Upper lobe of left lung (tissue), 6 donors: ENCODE results near the gene NTN1. TPM values are rescaled to one million over a fixed set of nuclear protein-coding genes. Genes with fewer than 3 reads are reported as not detected.

Experiments
- ATAC-seq, 2 donors: fragments of 200-7000 bp; cut with Tn5 transposase; one replicate each; pipeline ENCODE4 v1.9.1; 2022; ENCODE audit warnings: mild to moderate bottlenecking in 2 of 2, moderate library complexity in 2 of 2; ENCODE audit not compliant: low FRiP score in 2 of 2
- DNase-seq, 2 donors: peaks; one replicate each; pipeline ENCODE4 v3.0.0-alpha.2; 2019 to 2020
- H3K27ac ChIP-seq, 4 donors: fragments of 200-600 bp; sonication (generic); one replicate each; pipeline ENCODE4 v1.5.1; 2016 to 2019
- H3K27me3 ChIP-seq, 4 donors: fragments of 200-600 bp; sonication (generic); one replicate each; pipeline ENCODE4 v1.5.1; 2017 to 2019
- H3K36me3 ChIP-seq, 4 donors: fragments of 200-600 bp; sonication (generic); one replicate each; pipeline ENCODE4 v1.5.1; 2016 to 2019
- H3K4me1 ChIP-seq, 4 donors: fragments of 200-600 bp; sonication (generic); one replicate each; pipeline ENCODE4 v1.5.1; 2018 to 2019
- H3K4me3 ChIP-seq, 4 donors: fragments of 200-600 bp; sonication (generic); one replicate each; pipeline ENCODE4 v1.5.1; 2017 to 2019; ENCODE audit warnings: mild to moderate bottlenecking in 2 of 4, moderate library complexity in 1 of 4
- H3K9me3 ChIP-seq, 4 donors: fragments of 200-600 bp; sonication (generic); one replicate each; pipeline ENCODE4 v1.5.1; 2018 to 2019
- EP300 ChIP-seq, 4 donors: sonication (generic); formaldehyde crosslinking; IDR thresholded peaks; one replicate each; pipeline ENCODE4 v1.5.1; 2017; ENCODE audit warnings: antibody characterized with exemption in 4 of 4, control low read depth in 2 of 4
- POLR2A ChIP-seq, 4 donors: fragments of 450-650 bp; IDR thresholded peaks; one replicate each; pipeline ENCODE4 v1.5.1; 2016 to 2017; ENCODE audit warnings: antibody characterized with exemption in 4 of 4, mild to moderate bottlenecking in 2 of 4
- POLR2AphosphoS5 ChIP-seq, 2 donors: sonication (generic); formaldehyde crosslinking; IDR thresholded peaks; one replicate each; pipeline ENCODE4 v1.5.1; 2017; ENCODE audit warnings: antibody characterized with exemption in 2 of 2
- WGBS, 2 donors: methylation state at CpG; one replicate each; pipeline ENCODE4 v1.1.5; 2017 to 2018; 5-methylcytosine and 5-hydroxymethylcytosine counted together
- total RNA-seq, 6 donors: library from RNA; depleted of rRNA in 4 of 6; stranded (reverse); fragments of >200 nt in 4 of 6; gene quantifications; one replicate each; pipeline versions ENCODE4 v1.1.0 to v1.2.1, GENCODE V29; 2016 to 2021
- TF ChIP-seq, protein P1 (sequence below), 6 experiments: fragments of 450-650 bp in 4 of 6; fragments of 200-600 bp in 2 of 6; sonication (generic) in 2 of 6; IDR thresholded peaks; one replicate each; pipeline ENCODE4 v1.5.1; 2016 to 2019; ENCODE audit warnings: antibody characterized with exemption in 6 of 6
- donor health status: DM: no; HTN: no; CAD: no; lungs with moderate emphysema.
- donor health status: DM: no; HTN: yes; CAD: no; lungs with severe emphysema.

The NTN1 gene
- total RNA-seq, 6 donors from 2014 or later, result 2.6 to 9.1 (median 4.1) TPM

DNA sequence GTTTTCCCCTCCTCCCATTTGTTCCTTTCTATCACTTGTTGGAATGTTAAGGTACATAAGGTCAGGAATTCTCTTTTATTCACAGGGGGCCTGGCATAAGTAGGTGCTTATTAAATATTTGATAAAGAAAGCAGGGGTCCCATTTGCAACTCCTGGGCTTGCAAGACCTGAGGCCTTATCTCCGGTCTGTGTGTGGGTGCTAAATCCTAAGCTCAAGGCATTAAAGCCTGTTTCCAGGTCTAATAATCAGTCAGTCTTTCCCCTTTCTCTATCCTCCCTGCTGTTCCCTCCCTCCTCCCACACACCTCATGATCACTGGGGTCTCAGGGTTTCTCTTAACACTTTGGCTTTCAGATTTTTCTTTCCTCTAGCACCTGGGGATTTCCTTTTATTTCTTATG, 17.1 kb downstream of the NTN1 start:
- H3K9me3 ChIP-seq, result peaks cover 0 to 3% (median 0%) of the 10 kb centered on the region in 4 donors
- no peaks in the 10 kb centered on the region for H3K4me1 ChIP-seq
- H3K27ac ChIP-seq, result no peak overlapping the region
- ATAC-seq (no peak), DNase-seq (no peak)
- no peaks in the 10 kb centered on the region for H3K27me3 ChIP-seq
- TF ChIP-seq POLR2A (IDR thresholded peaks at IDR 0.05) (no peak), EP300 (IDR thresholded peaks at IDR 0.05) (no peak), POLR2AphosphoS5 (IDR thresholded peaks at IDR 0.05) (no peak)
- TF ChIP-seq, protein P1, sequence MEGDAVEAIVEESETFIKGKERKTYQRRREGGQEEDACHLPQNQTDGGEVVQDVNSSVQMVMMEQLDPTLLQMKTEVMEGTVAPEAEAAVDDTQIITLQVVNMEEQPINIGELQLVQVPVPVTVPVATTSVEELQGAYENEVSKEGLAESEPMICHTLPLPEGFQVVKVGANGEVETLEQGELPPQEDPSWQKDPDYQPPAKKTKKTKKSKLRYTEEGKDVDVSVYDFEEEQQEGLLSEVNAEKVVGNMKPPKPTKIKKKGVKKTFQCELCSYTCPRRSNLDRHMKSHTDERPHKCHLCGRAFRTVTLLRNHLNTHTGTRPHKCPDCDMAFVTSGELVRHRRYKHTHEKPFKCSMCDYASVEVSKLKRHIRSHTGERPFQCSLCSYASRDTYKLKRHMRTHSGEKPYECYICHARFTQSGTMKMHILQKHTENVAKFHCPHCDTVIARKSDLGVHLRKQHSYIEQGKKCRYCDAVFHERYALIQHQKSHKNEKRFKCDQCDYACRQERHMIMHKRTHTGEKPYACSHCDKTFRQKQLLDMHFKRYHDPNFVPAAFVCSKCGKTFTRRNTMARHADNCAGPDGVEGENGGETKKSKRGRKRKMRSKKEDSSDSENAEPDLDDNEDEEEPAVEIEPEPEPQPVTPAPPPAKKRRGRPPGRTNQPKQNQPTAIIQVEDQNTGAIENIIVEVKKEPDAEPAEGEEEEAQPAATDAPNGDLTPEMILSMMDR (IDR thresholded peaks at IDR 0.05), result no peak
- WGBS, 2 donors, result 68 to 80% methylated on average over 1 of the region's 1 CpG
- H3K36me3 ChIP-seq, result no peaks in the 10 kb centered on the region
- H3K4me3 ChIP-seq, result no peak overlapping the region

DNA sequence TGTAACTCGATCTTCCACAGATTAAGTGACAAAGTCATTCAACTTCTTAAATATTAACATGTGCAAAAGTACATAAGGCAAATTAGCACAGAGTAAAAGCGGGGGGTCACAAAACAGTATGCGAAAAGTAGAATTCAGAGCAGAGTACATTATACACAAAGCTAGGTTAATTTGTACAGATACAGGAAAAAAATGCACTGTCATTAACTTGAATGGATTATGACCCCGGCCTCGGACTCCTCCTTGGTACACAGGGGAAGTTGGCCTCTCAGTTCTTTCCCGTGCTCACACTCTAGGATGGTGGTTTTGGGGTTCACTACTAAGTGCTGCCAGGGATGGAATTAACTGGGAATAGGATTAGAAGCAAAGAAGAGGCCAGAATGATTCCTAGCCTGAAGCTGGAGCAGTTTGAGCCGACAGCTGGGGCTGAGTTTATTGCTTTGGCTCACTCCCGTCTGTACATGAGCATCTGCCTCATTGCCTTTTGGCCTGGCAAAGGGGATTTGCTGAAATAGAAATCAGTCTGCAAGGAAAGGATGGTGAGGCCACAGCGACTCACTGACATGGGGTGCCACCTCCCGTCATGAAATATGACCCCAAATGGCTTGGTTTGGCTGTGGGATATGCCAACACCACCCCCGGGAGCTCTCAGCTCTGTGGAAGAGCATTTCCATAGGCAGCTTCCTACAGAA, 23.6 kb downstream of the NTN1 start:
- TF ChIP-seq, protein P1 (IDR thresholded peaks at IDR 0.05), result no peak
- Histone ChIP-seq H3K4me3 (no peak overlapping the region), H3K27me3 (no peaks in the 10 kb centered on the region), H3K9me3 (peaks cover 0 to 10% (median under 1%) of the 10 kb centered on the region in 4 donors), H3K36me3 (no peaks in the 10 kb centered on the region), H3K4me1 (no peaks in the 10 kb centered on the region), H3K27ac (no peak overlapping the region)
- ATAC-seq (no peak), DNase-seq (no peak)
- 68 to 71% methylated on average over 10 to 11 of the region's 11 CpGs for WGBS, 2 donors

DNA sequence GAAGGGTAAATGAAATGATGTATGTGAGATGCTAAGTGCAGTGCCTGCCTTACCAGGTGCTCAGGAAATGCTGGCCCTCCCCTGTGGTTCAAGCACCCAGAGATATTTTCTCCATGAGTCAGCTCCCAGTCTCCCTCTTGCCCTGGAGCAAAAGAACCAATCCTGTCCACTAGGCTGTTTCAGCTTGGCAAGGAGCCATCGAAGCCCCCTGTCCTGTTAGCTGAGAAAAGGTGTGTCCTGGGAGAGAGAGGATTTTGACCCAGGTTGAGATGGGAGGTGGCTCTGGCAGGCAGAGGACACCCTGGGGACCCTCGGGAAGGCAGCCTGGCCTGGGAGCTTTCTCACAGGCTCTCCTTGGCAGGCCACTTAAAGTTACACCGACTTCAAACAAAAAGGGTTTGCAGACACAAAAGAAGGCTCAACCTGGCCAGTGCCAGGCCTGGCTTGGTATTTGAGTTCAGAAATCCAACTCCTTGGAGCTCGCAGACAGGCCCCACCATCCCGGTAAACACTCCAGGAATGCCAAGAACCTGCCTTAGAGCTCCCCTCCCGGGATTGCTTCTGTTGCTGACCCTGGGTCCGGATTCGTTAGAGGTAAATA, 29.6 kb downstream of the NTN1 start:
- peak overlapping the region in 3 of 4 donors; percentile 3 to 49 (median 35) for H3K27ac ChIP-seq
- 66 to 70% methylated on average over 6 to 8 of the region's 8 CpGs for WGBS, 2 donors

DNA sequence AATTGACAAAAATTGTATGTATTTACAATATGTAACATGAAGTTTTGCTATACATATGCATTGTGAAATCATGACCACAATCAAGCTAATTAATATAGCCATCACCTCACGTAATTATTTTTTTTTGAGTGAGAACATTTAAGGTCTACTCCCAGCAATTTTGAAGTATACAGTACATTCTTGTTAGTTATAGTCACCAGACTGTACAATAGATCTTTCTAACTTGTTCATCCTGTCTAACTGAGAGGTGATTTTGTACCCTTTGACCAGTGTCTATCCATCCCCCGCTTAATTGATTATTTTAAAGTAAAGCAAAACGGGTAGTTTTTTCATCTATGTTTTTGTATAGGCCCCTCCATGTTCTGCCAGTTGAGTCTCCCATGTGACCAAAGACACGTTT, 30.3 kb downstream of the NTN1 start:
- ATAC-seq (no peak), DNase-seq (no peak)
- 82 to 85% methylated on average over 4 of the region's 4 CpGs for WGBS, 2 donors
- H3K27ac ChIP-seq, result no peak overlapping the region
- H3K9me3 ChIP-seq, result peaks cover 0 to 10% (median 0%) of the 10 kb centered on the region in 4 donors
- H3K36me3 ChIP-seq, result no peaks in the 10 kb centered on the region
- no peak overlapping the region for H3K4me3 ChIP-seq
- peaks cover 0 to 3% (median 0%) of the 10 kb centered on the region in 4 donors for H3K4me1 ChIP-seq
- TF ChIP-seq POLR2AphosphoS5 (IDR thresholded peaks at IDR 0.05) (no peak), POLR2A (IDR thresholded peaks at IDR 0.05) (no peak), EP300 (IDR thresholded peaks at IDR 0.05) (no peak)
- TF ChIP-seq, protein P1 (IDR thresholded peaks at IDR 0.05), result no peak
- H3K27me3 ChIP-seq, result no peaks in the 10 kb centered on the region

More for the DNA sequence above, 29.6 kb downstream of the NTN1 start:
- no peaks in the 10 kb centered on the region for H3K27me3 ChIP-seq
- H3K4me1 ChIP-seq, result peaks cover 0 to 3% (median 0%) of the 10 kb centered on the region in 4 donors
- H3K4me3 ChIP-seq, result no peak overlapping the region
- H3K36me3 ChIP-seq, result no peaks in the 10 kb centered on the region
- peak; percentile 28 to 78 for ATAC-seq
- TF ChIP-seq, protein P1 (IDR thresholded peaks at IDR 0.05), result peak in 1 of 6 experiments; percentile 9
- no peak for TF ChIP-seq POLR2AphosphoS5 (IDR thresholded peaks at IDR 0.05)
- H3K9me3 ChIP-seq, result peaks cover 0 to 10% (median 0%) of the 10 kb centered on the region in 4 donors
- DNase-seq, result peak in 1 of 2 donors; percentile 28
